ENCODE results near the gene NDUFA3.

Gene NDUFA3

DNA sequence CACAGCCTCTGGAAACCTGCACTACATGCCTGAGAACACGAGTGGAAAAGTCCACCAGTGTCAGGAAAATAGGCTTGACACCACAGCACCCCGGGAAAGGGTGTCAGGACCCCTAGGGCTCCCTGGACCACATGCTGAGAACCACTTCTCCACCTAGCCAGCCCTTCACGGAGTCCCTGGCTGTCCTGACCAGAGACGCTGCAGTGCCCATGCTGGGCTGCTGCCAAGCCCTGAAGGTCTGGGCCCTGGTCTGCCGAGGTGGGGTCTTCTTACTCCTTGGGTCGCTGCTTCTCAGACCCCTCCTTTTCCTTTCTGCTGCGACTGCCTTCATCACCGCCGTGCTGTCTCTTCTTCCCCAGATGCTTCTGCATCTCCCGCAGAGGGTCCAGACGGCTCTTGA lies 53.8 kb downstream of the NDUFA3 start:
- TF ChIP-seq, protein P1, sequence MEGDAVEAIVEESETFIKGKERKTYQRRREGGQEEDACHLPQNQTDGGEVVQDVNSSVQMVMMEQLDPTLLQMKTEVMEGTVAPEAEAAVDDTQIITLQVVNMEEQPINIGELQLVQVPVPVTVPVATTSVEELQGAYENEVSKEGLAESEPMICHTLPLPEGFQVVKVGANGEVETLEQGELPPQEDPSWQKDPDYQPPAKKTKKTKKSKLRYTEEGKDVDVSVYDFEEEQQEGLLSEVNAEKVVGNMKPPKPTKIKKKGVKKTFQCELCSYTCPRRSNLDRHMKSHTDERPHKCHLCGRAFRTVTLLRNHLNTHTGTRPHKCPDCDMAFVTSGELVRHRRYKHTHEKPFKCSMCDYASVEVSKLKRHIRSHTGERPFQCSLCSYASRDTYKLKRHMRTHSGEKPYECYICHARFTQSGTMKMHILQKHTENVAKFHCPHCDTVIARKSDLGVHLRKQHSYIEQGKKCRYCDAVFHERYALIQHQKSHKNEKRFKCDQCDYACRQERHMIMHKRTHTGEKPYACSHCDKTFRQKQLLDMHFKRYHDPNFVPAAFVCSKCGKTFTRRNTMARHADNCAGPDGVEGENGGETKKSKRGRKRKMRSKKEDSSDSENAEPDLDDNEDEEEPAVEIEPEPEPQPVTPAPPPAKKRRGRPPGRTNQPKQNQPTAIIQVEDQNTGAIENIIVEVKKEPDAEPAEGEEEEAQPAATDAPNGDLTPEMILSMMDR (IDR thresholded peaks at IDR 0.05): no peak

DNA sequence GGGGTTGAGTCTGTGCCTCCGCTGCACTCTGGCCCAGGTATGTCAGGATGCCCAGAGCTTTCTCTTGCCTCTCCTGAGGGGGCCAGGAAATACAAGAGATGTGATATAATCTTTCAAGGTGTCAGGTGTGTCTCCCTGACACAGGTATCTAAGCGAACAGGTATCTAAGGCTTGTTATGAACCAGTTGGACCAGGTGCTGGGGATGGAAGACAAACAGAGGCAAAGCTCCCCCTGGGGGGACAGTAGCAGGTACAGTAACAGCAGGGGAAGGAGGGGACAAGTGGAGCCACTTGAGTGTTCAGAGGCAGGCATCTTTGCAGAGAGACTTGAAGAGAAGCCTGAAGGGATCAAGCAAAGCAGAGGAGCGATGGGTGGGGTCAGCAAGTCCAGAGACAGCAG lies 54.3 kb downstream of the NDUFA3 start:
- TF ChIP-seq, protein P1 (IDR thresholded peaks at IDR 0.05): no peak
